Parathyroid adenoma (tissue), 2 donors: ENCODE measurements around the gene RAB11FIP3.
A peak's percentile ranks its signal among the peaks of the same experiment; 100 is the strongest.
"Not testable (repeated sequence)": the region's sequence is repeated elsewhere in the genome, so short reads cannot be mapped to it uniquely, and the experiment has no call there.

Experiments used
- H2AFZ ChIP-seq: fragments of 300-600 bp; sonication (generic); one replicate; pipeline ENCODE4 v1.7.0; 2017; ENCODE audit warnings: antibody characterized with exemption, mild to moderate bottlenecking
- H3K27ac ChIP-seq: fragments of 300-600 bp; sonication (generic); one replicate; pipeline ENCODE4 v1.7.0; 2017
- H3K27me3 ChIP-seq: fragments of 300-600 bp; sonication (generic); one replicate; pipeline ENCODE4 v1.7.0; 2017; ENCODE audit warnings: low read length; ENCODE audit not compliant: control insufficient read depth, insufficient read depth
- H3K36me3 ChIP-seq: fragments of 300-600 bp; sonication (generic); one replicate; pipeline ENCODE4 v1.7.0; 2017; ENCODE audit warnings: low read length; ENCODE audit not compliant: control insufficient read depth, insufficient read depth
- H3K4me1 ChIP-seq: fragments of 300-600 bp; sonication (generic); one replicate; pipeline ENCODE4 v1.7.0; 2017; ENCODE audit warnings: control low read depth
- H3K4me2 ChIP-seq: fragments of 300-600 bp; sonication (generic); one replicate; pipeline ENCODE4 v1.7.0; 2017; ENCODE audit warnings: low read length
- H3K4me3 ChIP-seq: fragments of 300-600 bp; sonication (generic); one replicate; pipeline ENCODE4 v1.7.0; 2017; ENCODE audit warnings: low read depth, low read length
- H3K79me2 ChIP-seq: fragments of 300-600 bp; sonication (generic); one replicate; pipeline ENCODE4 v1.7.0; 2017; ENCODE audit warnings: control low read depth
- H3K9ac ChIP-seq: fragments of 300-600 bp; sonication (generic); one replicate; pipeline ENCODE4 v1.7.0; 2017; ENCODE audit warnings: mild to moderate bottlenecking
- H3K9me3 ChIP-seq: fragments of 300-600 bp; sonication (generic); one replicate; pipeline ENCODE4 v1.7.0; 2017; ENCODE audit warnings: low read length; ENCODE audit not compliant: control insufficient read depth
- TF ChIP-seq, protein P1 (sequence below): fragments of 300-600 bp; sonication (generic); IDR thresholded peaks from one replicate; pipeline ENCODE4 v1.7.0; 2017; ENCODE audit warnings: antibody characterized with exemption, mild to moderate bottlenecking
- donor health status: primary hyperparathyroidism.

The RAB11FIP3 gene, protein sequence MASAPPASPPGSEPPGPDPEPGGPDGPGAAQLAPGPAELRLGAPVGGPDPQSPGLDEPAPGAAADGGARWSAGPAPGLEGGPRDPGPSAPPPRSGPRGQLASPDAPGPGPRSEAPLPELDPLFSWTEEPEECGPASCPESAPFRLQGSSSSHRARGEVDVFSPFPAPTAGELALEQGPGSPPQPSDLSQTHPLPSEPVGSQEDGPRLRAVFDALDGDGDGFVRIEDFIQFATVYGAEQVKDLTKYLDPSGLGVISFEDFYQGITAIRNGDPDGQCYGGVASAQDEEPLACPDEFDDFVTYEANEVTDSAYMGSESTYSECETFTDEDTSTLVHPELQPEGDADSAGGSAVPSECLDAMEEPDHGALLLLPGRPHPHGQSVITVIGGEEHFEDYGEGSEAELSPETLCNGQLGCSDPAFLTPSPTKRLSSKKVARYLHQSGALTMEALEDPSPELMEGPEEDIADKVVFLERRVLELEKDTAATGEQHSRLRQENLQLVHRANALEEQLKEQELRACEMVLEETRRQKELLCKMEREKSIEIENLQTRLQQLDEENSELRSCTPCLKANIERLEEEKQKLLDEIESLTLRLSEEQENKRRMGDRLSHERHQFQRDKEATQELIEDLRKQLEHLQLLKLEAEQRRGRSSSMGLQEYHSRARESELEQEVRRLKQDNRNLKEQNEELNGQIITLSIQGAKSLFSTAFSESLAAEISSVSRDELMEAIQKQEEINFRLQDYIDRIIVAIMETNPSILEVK

DNA sequence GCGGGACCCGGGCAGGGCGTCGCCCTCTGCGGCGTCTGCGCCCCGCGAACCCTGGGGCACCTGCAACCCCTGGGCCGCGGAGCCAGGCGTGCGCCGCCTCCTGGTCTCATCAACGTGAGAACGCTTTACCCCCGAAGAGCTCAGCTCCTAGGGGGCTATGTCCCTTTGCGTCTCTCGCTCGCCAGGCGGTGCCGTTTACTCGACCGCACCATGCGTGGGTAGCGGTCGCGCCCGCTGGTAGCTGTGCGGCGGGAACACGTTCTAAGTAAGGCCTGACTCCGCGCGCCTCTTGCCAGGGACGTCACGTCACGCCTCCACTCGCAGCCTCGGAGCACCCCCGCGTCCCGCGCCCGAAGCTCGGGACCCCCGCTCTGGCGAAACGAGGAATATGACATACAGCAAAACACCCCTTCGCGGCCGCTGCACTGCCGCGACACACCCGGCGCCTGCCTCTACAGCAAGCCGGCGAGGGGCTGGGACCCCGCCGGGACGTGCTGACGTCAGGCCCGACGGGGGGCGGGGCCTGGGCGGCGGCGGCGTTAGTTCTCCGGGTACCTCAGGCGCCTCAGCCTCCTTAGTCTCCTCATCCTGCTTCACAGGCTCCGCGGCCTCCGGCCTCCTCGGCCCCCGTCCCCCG, at the start of gene RAB11FIP3:
RAB11FIP3 (plus strand) TSS at position 568 of the 637 bp plus-strand sequence. CDS start 358 bp downstream, outside the sequence.
- peaks cover 18% of the 10 kb centered on the region for H3K79me2 ChIP-seq
- peak within 1 kb of the TSS; percentile 98 for H2AFZ ChIP-seq
- peak within 1 kb of the TSS; percentile 80 for H3K27ac ChIP-seq
- H3K4me3 ChIP-seq = peak within 1 kb of the TSS; percentile 79
- no peaks in the 10 kb centered on the region for H3K36me3 ChIP-seq
- H3K9ac ChIP-seq = no peak within 1 kb of the TSS
- peaks cover 8% of the 10 kb centered on the region for H3K4me1 ChIP-seq
- TF ChIP-seq, protein P1, sequence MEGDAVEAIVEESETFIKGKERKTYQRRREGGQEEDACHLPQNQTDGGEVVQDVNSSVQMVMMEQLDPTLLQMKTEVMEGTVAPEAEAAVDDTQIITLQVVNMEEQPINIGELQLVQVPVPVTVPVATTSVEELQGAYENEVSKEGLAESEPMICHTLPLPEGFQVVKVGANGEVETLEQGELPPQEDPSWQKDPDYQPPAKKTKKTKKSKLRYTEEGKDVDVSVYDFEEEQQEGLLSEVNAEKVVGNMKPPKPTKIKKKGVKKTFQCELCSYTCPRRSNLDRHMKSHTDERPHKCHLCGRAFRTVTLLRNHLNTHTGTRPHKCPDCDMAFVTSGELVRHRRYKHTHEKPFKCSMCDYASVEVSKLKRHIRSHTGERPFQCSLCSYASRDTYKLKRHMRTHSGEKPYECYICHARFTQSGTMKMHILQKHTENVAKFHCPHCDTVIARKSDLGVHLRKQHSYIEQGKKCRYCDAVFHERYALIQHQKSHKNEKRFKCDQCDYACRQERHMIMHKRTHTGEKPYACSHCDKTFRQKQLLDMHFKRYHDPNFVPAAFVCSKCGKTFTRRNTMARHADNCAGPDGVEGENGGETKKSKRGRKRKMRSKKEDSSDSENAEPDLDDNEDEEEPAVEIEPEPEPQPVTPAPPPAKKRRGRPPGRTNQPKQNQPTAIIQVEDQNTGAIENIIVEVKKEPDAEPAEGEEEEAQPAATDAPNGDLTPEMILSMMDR = peak; percentile 43
- no peaks in the 10 kb centered on the region for H3K9me3 ChIP-seq
- H3K27me3 ChIP-seq = no peaks in the 10 kb centered on the region
- peak within 1 kb of the TSS; percentile 97 for H3K4me2 ChIP-seq

DNA sequence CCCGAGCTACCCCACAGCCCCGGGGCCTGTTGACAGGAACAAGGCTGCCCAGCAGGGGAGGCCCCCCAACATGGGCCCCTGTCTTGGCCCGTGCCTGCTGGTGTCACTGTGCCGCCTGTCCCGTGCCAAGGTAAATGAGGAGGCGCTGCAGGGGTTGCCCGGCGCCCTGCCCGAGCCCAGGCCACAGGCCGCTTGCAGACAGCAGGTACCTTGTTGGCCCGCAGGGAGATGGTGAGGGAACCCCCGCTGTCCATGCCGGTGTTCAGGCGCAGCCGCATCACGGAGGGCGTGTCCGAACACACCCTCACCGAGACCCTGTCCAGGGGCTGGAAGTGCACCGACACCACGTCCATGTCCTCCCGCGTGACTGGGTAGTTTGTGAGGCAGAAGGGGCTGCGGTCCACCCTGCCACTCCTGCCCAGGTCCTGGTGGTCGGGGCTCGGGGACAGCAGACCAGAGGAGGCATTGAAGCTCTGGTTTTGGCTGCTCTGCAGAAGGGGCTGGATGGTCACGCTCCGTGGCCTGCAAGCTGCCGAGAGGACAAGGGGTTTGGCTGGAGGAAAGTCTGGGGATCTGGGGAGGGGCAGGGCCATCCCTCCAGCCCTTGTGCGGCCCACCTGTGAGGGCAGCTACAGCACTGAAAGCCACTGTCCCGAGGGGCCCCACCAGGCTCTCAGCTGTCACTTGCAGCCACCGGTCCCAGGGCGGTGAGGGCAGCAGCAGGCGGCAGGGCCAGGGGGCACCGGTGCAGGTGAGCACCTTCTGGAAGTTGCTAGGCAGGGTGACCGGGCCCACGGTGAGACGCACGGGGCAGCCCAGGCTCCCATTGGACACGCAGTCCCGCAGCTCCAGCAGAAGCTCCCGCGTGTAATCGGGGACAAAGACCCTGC, 49.3 kb upstream of the RAB11FIP3 start:
- Histone ChIP-seq H3K4me1 (peaks cover 8% of the 10 kb centered on the region), H3K27ac (no peak overlapping the region), H3K9ac (no peak overlapping the region), H3K36me3 (no peaks in the 10 kb centered on the region), H3K27me3 (no peaks in the 10 kb centered on the region), H3K4me3 (no peak overlapping the region), H3K9me3 (no peaks in the 10 kb centered on the region), H3K4me2 (no peak overlapping the region), H2AFZ (no peak overlapping the region), H3K79me2 (peaks cover 5% of the 10 kb centered on the region)
- TF ChIP-seq, protein P1 = no peak

DNA sequence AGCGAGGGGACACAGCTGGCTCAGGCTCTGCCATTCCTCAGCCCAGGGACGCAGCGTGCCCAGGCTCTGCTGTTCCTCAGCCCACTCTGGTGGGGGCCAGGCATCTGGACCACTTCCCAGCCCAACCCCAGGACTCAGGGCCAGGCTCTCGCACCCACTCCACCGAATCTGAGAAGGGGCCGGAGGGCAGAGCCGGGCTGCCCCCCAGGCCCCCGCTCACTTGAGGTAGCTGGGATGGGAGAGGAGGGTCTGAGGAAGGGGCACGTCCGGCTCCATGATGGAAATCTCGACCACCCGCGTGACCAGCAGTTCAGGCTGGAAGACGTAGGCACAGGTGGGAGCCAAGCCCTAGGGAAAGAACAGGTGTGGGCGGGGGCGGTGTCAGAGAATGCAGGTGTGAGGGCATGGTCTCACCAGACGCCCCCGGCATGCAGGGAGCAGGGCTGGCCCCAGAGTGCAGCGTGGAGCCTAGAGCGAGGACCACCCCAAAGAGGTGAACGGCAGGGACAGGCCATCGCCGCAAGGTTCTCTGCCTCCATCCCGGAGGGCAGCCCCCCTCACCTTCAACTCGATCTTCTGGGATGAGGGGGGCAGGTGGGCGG, 48.5 kb upstream of the RAB11FIP3 start:
- H3K9ac ChIP-seq = no peak overlapping the region
- H3K36me3 ChIP-seq = no peaks in the 10 kb centered on the region
- H3K4me3 ChIP-seq = no peak overlapping the region
- H3K4me2 ChIP-seq = no peak overlapping the region
- peaks cover 5% of the 10 kb centered on the region for H3K79me2 ChIP-seq
- no peaks in the 10 kb centered on the region for H3K27me3 ChIP-seq
- peaks cover 8% of the 10 kb centered on the region for H3K4me1 ChIP-seq
- no peak overlapping the region for H3K27ac ChIP-seq
- no peaks in the 10 kb centered on the region for H3K9me3 ChIP-seq
- TF ChIP-seq, protein P1 = no peak
- H2AFZ ChIP-seq = no peak overlapping the region

DNA sequence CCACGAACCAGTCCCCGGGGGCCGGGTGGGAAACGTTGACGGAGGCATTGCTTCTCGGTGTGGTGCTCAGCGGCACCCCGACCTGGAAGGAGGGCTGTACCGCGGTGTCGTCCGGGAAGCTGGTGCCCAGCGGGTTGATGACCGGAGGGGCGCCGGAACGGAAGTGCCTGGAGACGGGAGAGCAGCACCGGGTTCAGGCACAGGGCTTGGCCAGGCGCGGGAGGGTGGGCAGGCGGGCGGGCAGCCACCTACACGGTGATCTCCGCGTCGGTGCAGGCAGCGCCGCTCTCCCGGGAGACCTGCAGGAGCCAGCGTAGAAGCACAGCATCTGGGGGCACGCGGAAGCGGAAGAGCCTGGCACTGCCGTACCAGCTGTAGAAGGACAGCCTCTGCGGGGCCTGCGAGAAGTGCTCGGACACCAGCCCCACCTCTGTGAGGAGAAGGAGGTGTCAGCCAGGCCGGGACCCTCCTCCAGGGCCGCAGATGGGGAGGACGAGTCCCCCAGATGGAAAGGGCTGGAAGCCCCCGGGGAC, 48.0 kb upstream of the RAB11FIP3 start:
- Histone ChIP-seq H3K27me3 (no peaks in the 10 kb centered on the region), H3K79me2 (peaks cover 5% of the 10 kb centered on the region), H3K36me3 (no peaks in the 10 kb centered on the region), H3K4me2 (no peak overlapping the region), H3K4me3 (no peak overlapping the region), H3K9me3 (no peaks in the 10 kb centered on the region), H3K27ac (no peak overlapping the region), H3K9ac (no peak overlapping the region), H2AFZ (no peak overlapping the region), H3K4me1 (peaks cover 8% of the 10 kb centered on the region)
- TF ChIP-seq, protein P1 = no peak

DNA sequence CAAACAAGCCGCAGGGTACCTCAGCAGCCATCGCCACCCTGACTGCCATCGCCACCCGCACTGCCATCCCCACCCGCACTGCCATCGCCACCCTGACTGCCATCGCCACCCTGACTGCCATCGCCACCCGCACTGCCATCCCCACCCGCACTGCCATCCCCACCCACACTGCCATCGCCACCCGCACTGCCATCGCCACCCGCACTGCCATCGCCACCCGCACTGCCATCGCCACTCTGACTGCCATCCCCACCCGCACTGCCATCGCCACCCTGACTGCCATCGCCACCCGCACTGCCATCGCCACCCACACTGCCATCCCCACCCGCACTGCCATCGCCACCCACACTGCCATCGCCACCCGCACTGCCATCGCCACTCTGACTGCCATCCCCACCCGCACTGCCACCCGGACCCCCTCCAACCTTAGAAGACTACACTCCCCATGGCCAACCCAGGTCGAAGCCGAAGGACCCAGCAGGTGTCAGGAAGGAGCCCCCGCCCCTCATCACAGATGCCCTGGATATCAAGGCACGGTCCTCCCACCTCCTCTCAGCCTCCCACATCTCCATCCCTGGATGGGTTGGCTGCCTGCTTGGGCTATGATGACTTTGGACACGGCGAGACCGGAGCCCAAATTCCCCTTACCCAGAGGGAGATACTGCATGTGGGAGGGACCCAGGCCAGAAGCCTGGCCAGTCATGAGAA, 47.2 kb upstream of the RAB11FIP3 start:
- not testable (repeated sequence) for H2AFZ ChIP-seq, H3K79me2 ChIP-seq, H3K4me3 ChIP-seq

More for the DNA sequence above, 47.2 kb upstream of the RAB11FIP3 start:
- not testable (repeated sequence) for H3K9ac ChIP-seq, H3K27me3 ChIP-seq, H3K9me3 ChIP-seq, H3K27ac ChIP-seq, H3K36me3 ChIP-seq, H3K4me2 ChIP-seq
- H3K4me1 ChIP-seq = peaks cover 14% of the 10 kb centered on the region
